Measurements from ENCODE around the gene GPA33. TPM values are rescaled to one million over a fixed set of nuclear protein-coding genes. Genes with fewer than 3 reads are reported as not detected.

The GPA33 gene
- total RNA-seq, 2 donors from 2014 or later = 0.26 to 0.58 TPM

- Mint-ChIP-seq H3K27me3 (peaks cover 12% of the 10 kb centered on the region), H3K36me3 (ENCODE audit: low read depth) (no peaks in the 10 kb centered on the region), H3K4me3 (no peak overlapping the region), H3K9me3 (peaks cover 3% of the 10 kb centered on the region), H3K27ac (no peak overlapping the region), H3K4me1 (peaks cover 17% of the 10 kb centered on the region)
- no peak for ATAC-seq (replicated peaks)
Observed at GRCh38 chr1:167086033-167086432, 4.1 kb downstream of the GPA33 start.

GRCh38 chr1:167084757-167085156, 5.4 kb downstream of the GPA33 start:
- H3K9me3 Mint-ChIP-seq = peaks cover 3% of the 10 kb centered on the region
- H3K27ac Mint-ChIP-seq = no peak overlapping the region
- H3K36me3 Mint-ChIP-seq (ENCODE audit: low read depth) = no peaks in the 10 kb centered on the region
- no peak overlapping the region for H3K4me3 Mint-ChIP-seq
- H3K4me1 Mint-ChIP-seq = peaks cover 8% of the 10 kb centered on the region
- H3K27me3 Mint-ChIP-seq = peaks cover 25% of the 10 kb centered on the region
- peak; percentile 84 for ATAC-seq (replicated peaks)

GRCh38 chr1:167083871-167084270, 6.3 kb downstream of the GPA33 start:
- peaks cover 1% of the 10 kb centered on the region for H3K4me1 Mint-ChIP-seq
- ATAC-seq (replicated peaks) = no peak
- no peak overlapping the region for H3K27ac Mint-ChIP-seq
- no peaks in the 10 kb centered on the region for H3K36me3 Mint-ChIP-seq (ENCODE audit: low read depth)
- H3K4me3 Mint-ChIP-seq = no peak overlapping the region
- peaks cover 25% of the 10 kb centered on the region for H3K27me3 Mint-ChIP-seq
- no peaks in the 10 kb centered on the region for H3K9me3 Mint-ChIP-seq

GRCh38 chr1:167083066-167083665, 7.0 kb downstream of the GPA33 start:
- Mint-ChIP-seq H3K4me3 (no peak overlapping the region), H3K9me3 (no peaks in the 10 kb centered on the region), H3K27ac (no peak overlapping the region), H3K4me1 (no peaks in the 10 kb centered on the region), H3K36me3 (ENCODE audit: low read depth) (no peaks in the 10 kb centered on the region), H3K27me3 (peaks cover 25% of the 10 kb centered on the region)
- ATAC-seq (replicated peaks) = no peak

GRCh38 chr1:167082511-167083027, 7.6 kb downstream of the GPA33 start:
- no peak overlapping the region for H3K4me3 Mint-ChIP-seq
- peaks cover 25% of the 10 kb centered on the region for H3K27me3 Mint-ChIP-seq
- no peak overlapping the region for H3K27ac Mint-ChIP-seq

GRCh38 chr1:167081594-167082156, 8.5 kb downstream of the GPA33 start:
- Mint-ChIP-seq H3K27me3 (peaks cover 25% of the 10 kb centered on the region), H3K4me1 (no peaks in the 10 kb centered on the region), H3K9me3 (no peaks in the 10 kb centered on the region), H3K36me3 (ENCODE audit: low read depth) (no peaks in the 10 kb centered on the region), H3K27ac (no peak overlapping the region), H3K4me3 (no peak overlapping the region)
- ATAC-seq (replicated peaks) = no peak

More at GRCh38 chr1:167082511-167083027, 7.6 kb downstream of the GPA33 start:
- no peak for ATAC-seq (replicated peaks)
- H3K9me3 Mint-ChIP-seq = no peaks in the 10 kb centered on the region
- no peaks in the 10 kb centered on the region for H3K4me1 Mint-ChIP-seq
- no peaks in the 10 kb centered on the region for H3K36me3 Mint-ChIP-seq (ENCODE audit: low read depth)

- no peak overlapping the region for H3K27ac Mint-ChIP-seq
- no peak for ATAC-seq (replicated peaks)
Observed at GRCh38 chr1:167077868-167078210, 12.3 kb downstream of the GPA33 start.

GRCh38 chr1:167077128-167077867, 12.9 kb downstream of the GPA33 start:
- Mint-ChIP-seq H3K36me3 (ENCODE audit: low read depth) (no peaks in the 10 kb centered on the region), H3K9me3 (no peaks in the 10 kb centered on the region), H3K27me3 (peaks cover 31% of the 10 kb centered on the region), H3K4me1 (peaks cover 14% of the 10 kb centered on the region), H3K27ac (no peak overlapping the region), H3K4me3 (no peak overlapping the region)
- no peak for ATAC-seq (replicated peaks)

More at GRCh38 chr1:167077868-167078210, 12.3 kb downstream of the GPA33 start:
- H3K27me3 Mint-ChIP-seq = peaks cover 32% of the 10 kb centered on the region
- no peaks in the 10 kb centered on the region for H3K9me3 Mint-ChIP-seq
- H3K36me3 Mint-ChIP-seq (ENCODE audit: low read depth) = no peaks in the 10 kb centered on the region
- peaks cover 14% of the 10 kb centered on the region for H3K4me1 Mint-ChIP-seq
- H3K4me3 Mint-ChIP-seq = no peak overlapping the region

GRCh38 chr1:167076136-167076710, 14.0 kb downstream of the GPA33 start:
- Mint-ChIP-seq H3K4me1 (peaks cover 14% of the 10 kb centered on the region), H3K36me3 (ENCODE audit: low read depth) (no peaks in the 10 kb centered on the region), H3K27ac (peak overlapping the region; percentile 0), H3K9me3 (no peaks in the 10 kb centered on the region), H3K27me3 (peaks cover 22% of the 10 kb centered on the region), H3K4me3 (no peak overlapping the region)
- ATAC-seq (replicated peaks) = no peak

- H3K4me1 Mint-ChIP-seq = peaks cover 12% of the 10 kb centered on the region
- no peaks in the 10 kb centered on the region for H3K36me3 Mint-ChIP-seq (ENCODE audit: low read depth)
- no peaks in the 10 kb centered on the region for H3K9me3 Mint-ChIP-seq
- peaks cover 8% of the 10 kb centered on the region for H3K27me3 Mint-ChIP-seq
- no peak for ATAC-seq (replicated peaks)
- no peak overlapping the region for H3K27ac Mint-ChIP-seq
- no peak overlapping the region for H3K4me3 Mint-ChIP-seq
Observed at GRCh38 chr1:167071286-167071685, 18.9 kb downstream of the GPA33 start.

GRCh38 chr1:167068761-167069160, 21.4 kb downstream of the GPA33 start:
- H3K36me3 Mint-ChIP-seq (ENCODE audit: low read depth) = no peaks in the 10 kb centered on the region
- ATAC-seq (replicated peaks) = no peak
- H3K4me3 Mint-ChIP-seq = no peak overlapping the region
- no peaks in the 10 kb centered on the region for H3K9me3 Mint-ChIP-seq
- no peaks in the 10 kb centered on the region for H3K27me3 Mint-ChIP-seq
- H3K27ac Mint-ChIP-seq = no peak overlapping the region
- H3K4me1 Mint-ChIP-seq = no peaks in the 10 kb centered on the region

GRCh38 chr1:167067904-167068303, 22.3 kb downstream of the GPA33 start:
- no peak for ATAC-seq (replicated peaks)
- H3K9me3 Mint-ChIP-seq = no peaks in the 10 kb centered on the region
- H3K4me1 Mint-ChIP-seq = no peaks in the 10 kb centered on the region
- no peak overlapping the region for H3K4me3 Mint-ChIP-seq
- H3K27me3 Mint-ChIP-seq = no peaks in the 10 kb centered on the region
- H3K36me3 Mint-ChIP-seq (ENCODE audit: low read depth) = no peaks in the 10 kb centered on the region
- no peak overlapping the region for H3K27ac Mint-ChIP-seq

GRCh38 chr1:167066333-167067122, 23.6 kb downstream of the GPA33 start:
- peak overlapping the region; percentile 23 for H3K4me3 Mint-ChIP-seq
- H3K27ac Mint-ChIP-seq = no peak overlapping the region
- H3K9me3 Mint-ChIP-seq = no peaks in the 10 kb centered on the region
- ATAC-seq (replicated peaks) = peak; percentile 95
- no peaks in the 10 kb centered on the region for H3K4me1 Mint-ChIP-seq
- H3K36me3 Mint-ChIP-seq (ENCODE audit: low read depth) = no peaks in the 10 kb centered on the region
- no peaks in the 10 kb centered on the region for H3K27me3 Mint-ChIP-seq

GRCh38 chr1:167065471-167065870, 24.7 kb downstream of the GPA33 start:
- Mint-ChIP-seq H3K4me3 (no peak overlapping the region), H3K9me3 (no peaks in the 10 kb centered on the region), H3K27ac (no peak overlapping the region), H3K27me3 (no peaks in the 10 kb centered on the region), H3K4me1 (no peaks in the 10 kb centered on the region), H3K36me3 (ENCODE audit: low read depth) (no peaks in the 10 kb centered on the region)
- ATAC-seq (replicated peaks) = no peak
